ENCODE measurements around the gene HRCT1. TPM values are rescaled to one million over a fixed set of nuclear protein-coding genes. Genes with fewer than 3 reads are reported as not detected.

The HRCT1 gene
- total RNA-seq, 1 donor from 2014 or later = 0.72 TPM

DNA sequence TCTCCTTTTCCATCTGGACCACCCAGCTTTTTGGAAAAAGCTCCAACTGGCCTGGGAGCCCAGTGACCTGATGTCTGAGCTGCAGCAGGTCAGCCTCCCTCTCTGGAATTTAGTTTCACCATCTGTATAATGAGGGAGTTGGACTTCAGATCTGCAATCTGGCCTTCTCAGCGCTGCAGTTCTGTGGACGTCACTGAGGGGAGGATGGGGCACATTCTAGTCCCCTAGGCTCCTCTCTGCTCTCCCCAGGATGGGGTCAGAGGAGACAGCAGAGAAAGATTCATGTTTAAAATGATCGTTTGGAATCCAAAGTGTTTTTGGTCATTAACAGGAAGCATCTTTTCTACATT, 46.0 kb upstream of the HRCT1 start:
- TF ChIP-seq CTCF (IDR thresholded peaks at IDR 0.05; ENCODE audit: unreplicated experiment) = no peak
- Mint-ChIP-seq H3K27ac (no peak overlapping the region), H3K4me1 (no peaks in the 10 kb centered on the region), H3K9me3 (no peaks in the 10 kb centered on the region), H3K36me3 (peaks cover 3% of the 10 kb centered on the region), H3K4me3 (no peak overlapping the region), H3K27me3 (ENCODE audit: low read depth) (peaks cover 37% of the 10 kb centered on the region)
- DNase-seq (ENCODE audit: low spot score in 2 of 2, unreplicated experiment in 2 of 2) = no peak

DNA sequence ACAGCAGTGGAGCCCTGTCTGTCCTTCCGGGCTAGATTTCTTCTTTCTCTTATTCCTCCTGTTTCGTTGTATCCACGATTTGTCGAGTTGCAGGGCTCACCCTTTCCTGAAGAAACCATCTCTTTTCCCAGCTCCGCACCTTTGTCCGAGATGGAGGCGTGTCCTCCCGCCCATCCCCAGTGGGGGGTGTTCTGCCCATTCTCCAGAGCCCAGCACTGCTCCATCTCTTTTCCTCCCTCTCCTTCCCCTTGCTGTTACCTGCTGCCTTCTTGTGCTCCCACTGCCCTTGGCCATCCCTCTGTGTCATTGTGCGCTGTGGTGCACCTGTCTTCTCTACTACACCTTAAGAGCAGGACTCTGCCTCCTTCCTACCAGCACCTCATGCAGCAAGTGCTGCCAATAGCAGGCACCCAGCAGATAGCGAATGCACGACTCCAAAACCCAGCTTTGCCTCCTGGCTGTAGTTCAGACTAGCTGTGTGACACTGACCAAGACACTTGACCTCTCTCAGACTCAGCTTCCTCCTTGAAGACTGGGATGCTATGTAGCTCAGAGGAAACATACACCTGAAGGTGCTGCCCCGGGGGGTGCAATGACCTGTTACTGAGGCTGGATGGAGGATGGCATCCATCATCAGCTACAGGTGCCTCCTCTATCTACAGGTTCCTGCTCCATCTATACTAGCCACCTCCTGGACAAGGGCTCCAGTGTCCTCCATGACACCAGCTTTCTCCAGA, 44.7 kb upstream of the HRCT1 start:
- Mint-ChIP-seq H3K36me3 (peaks cover 3% of the 10 kb centered on the region), H3K9me3 (no peaks in the 10 kb centered on the region), H3K27me3 (ENCODE audit: low read depth) (peaks cover 37% of the 10 kb centered on the region), H3K27ac (no peak overlapping the region), H3K4me3 (no peak overlapping the region), H3K4me1 (no peaks in the 10 kb centered on the region)
- TF ChIP-seq CTCF (IDR thresholded peaks at IDR 0.05; ENCODE audit: unreplicated experiment) = no peak
- DNase-seq (ENCODE audit: low spot score in 2 of 2, unreplicated experiment in 2 of 2) = no peak

DNA sequence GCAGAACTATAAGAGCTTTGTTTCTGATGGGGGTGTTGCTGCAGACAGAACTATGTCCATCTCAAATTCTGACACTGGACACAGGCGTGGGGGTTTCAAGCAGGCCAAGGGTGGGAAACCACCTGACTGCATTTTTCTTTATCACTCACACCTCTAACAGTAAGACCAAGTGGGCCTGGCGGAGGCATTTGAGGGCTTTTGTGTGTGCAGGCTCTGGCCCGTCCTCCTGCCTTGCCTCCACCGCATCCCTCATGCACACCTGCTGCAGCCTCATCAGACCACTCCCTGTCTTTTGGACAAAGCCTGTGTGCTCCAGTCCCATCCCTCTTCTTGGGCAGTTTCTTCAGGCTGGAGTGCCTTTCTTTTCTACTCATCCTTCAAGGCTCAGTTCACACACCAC, 43.7 kb upstream of the HRCT1 start:
- no peak overlapping the region for H3K27ac Mint-ChIP-seq
- H3K4me3 Mint-ChIP-seq = no peak overlapping the region
- H3K27me3 Mint-ChIP-seq (ENCODE audit: low read depth) = peaks cover 37% of the 10 kb centered on the region
- H3K4me1 Mint-ChIP-seq = no peaks in the 10 kb centered on the region
- DNase-seq (ENCODE audit: low spot score in 2 of 2, unreplicated experiment in 2 of 2) = no peak
- H3K36me3 Mint-ChIP-seq = no peaks in the 10 kb centered on the region
- no peaks in the 10 kb centered on the region for H3K9me3 Mint-ChIP-seq
- no peak for TF ChIP-seq CTCF (IDR thresholded peaks at IDR 0.05; ENCODE audit: unreplicated experiment)

GRCh38 chr9:35863583-35863982, 42.4 kb upstream of the HRCT1 start:
- Mint-ChIP-seq H3K27me3 (ENCODE audit: low read depth) (peaks cover 37% of the 10 kb centered on the region), H3K4me3 (no peak overlapping the region), H3K27ac (no peak overlapping the region), H3K9me3 (no peaks in the 10 kb centered on the region), H3K36me3 (no peaks in the 10 kb centered on the region), H3K4me1 (no peaks in the 10 kb centered on the region)
- TF ChIP-seq CTCF (IDR thresholded peaks at IDR 0.05; ENCODE audit: unreplicated experiment) = no peak
- DNase-seq (ENCODE audit: low spot score in 2 of 2, unreplicated experiment in 2 of 2) = no peak

- H3K4me1 Mint-ChIP-seq = no peaks in the 10 kb centered on the region
- no peak for TF ChIP-seq CTCF (IDR thresholded peaks at IDR 0.05; ENCODE audit: unreplicated experiment)
- no peak overlapping the region for H3K27ac Mint-ChIP-seq
- H3K9me3 Mint-ChIP-seq = no peaks in the 10 kb centered on the region
- no peaks in the 10 kb centered on the region for H3K36me3 Mint-ChIP-seq
- peaks cover 37% of the 10 kb centered on the region for H3K27me3 Mint-ChIP-seq (ENCODE audit: low read depth)
- DNase-seq (ENCODE audit: low spot score in 2 of 2, unreplicated experiment in 2 of 2) = no peak
- H3K4me3 Mint-ChIP-seq = no peak overlapping the region
Observed at GRCh38 chr9:35864695-35865255, 41.2 kb upstream of the HRCT1 start.
